ENCODE data around the gene FHOD3.

The FHOD3 gene

GRCh38 chr18:36602620-36603019 is 305.1 kb downstream of the FHOD3 start:
- DNase-seq = no peak

- DNase-seq = no peak
These were observed 310.6 kb downstream of the FHOD3 start for GRCh38 chr18:36608107-36608506.

- no peak for DNase-seq
These were observed 312.7 kb downstream of the FHOD3 start for GRCh38 chr18:36610258-36610657.

- no peak for DNase-seq
These were observed 313.1 kb downstream of the FHOD3 start for GRCh38 chr18:36610661-36611060.

GRCh38 chr18:36613069-36613468 is 315.6 kb downstream of the FHOD3 start:
- DNase-seq = no peak

- no peak for DNase-seq
These were observed 316.3 kb downstream of the FHOD3 start for GRCh38 chr18:36613810-36614209.

GRCh38 chr18:36620788-36621187 is 323.3 kb downstream of the FHOD3 start:
- no peak for DNase-seq

- DNase-seq = no peak
These were observed 325.1 kb downstream of the FHOD3 start for GRCh38 chr18:36622610-36623009.

- DNase-seq = no peak
These were observed 325.6 kb downstream of the FHOD3 start for GRCh38 chr18:36623091-36623490.

- DNase-seq = no peak
These were observed 326.2 kb downstream of the FHOD3 start for GRCh38 chr18:36623681-36624190.

GRCh38 chr18:36624451-36625167 is 327.1 kb downstream of the FHOD3 start:
- DNase-seq = no peak

GRCh38 chr18:36625386-36625785 is 327.9 kb downstream of the FHOD3 start:
- no peak for DNase-seq

GRCh38 chr18:36627637-36628036 is 330.1 kb downstream of the FHOD3 start:
- no peak for DNase-seq

GRCh38 chr18:36628435-36629137 is 331.1 kb downstream of the FHOD3 start:
- DNase-seq = no peak

- no peak for DNase-seq
These were observed 331.6 kb downstream of the FHOD3 start for GRCh38 chr18:36629138-36629530.

- DNase-seq = no peak
These were observed 332.3 kb downstream of the FHOD3 start for GRCh38 chr18:36629836-36630235.

GRCh38 chr18:36630917-36631316 is 333.4 kb downstream of the FHOD3 start:
- peak; percentile 75 for DNase-seq

GRCh38 chr18:36633961-36634412 is 336.5 kb downstream of the FHOD3 start:
- DNase-seq = peak; percentile 33

GRCh38 chr18:36634573-36635216 is 337.2 kb downstream of the FHOD3 start:
- no peak for DNase-seq

GRCh38 chr18:36635414-36636096 is 338.0 kb downstream of the FHOD3 start:
- DNase-seq = no peak

- no peak for DNase-seq
These were observed 338.8 kb downstream of the FHOD3 start for GRCh38 chr18:36636237-36636817.

GRCh38 chr18:36638224-36638623 is 340.7 kb downstream of the FHOD3 start:
- DNase-seq = no peak

All from DMS79 (cell line).